Natural killer cell treated with Interleukin-12 subunit alpha and Interleukin-12 subunit beta and Interleukin-15 and Interleukin-18, amount 100 ng/mL, for 72 hours (primary cell): ENCODE results near the gene ADPRH. TPM values are rescaled to one million over a fixed set of nuclear protein-coding genes. Genes with fewer than 3 reads are reported as not detected.
"Not testable (repeated sequence)": the region's sequence is repeated elsewhere in the genome, so short reads cannot be mapped to it uniquely, and the experiment has no call there.

Experiments used
- ATAC-seq, 2 donors: fragments of 150-1000 bp; cut with Tn5 transposase in 1 of 2; sonication (Bioruptor Pico), chemical (Tn5 transposase) in 1 of 2; 2 replicates each; pipeline ENCODE4 v1.10.0; 2021
- DNase-seq: peaks from one replicate; pipeline ENCODE4 v3.0.0; 2022; ENCODE audit warnings: low spot score
- H3K27ac Mint-ChIP-seq, 2 donors: 1 replicate in 1 of 2; 2 replicates in 1 of 2; pipeline ENCODE4 v1.8.0; 2022; ENCODE audit warnings: mixed read lengths in 2 of 2, mild to moderate bottlenecking in 1 of 2, moderate library complexity in 1 of 2
- H3K27me3 Mint-ChIP-seq, 2 donors: 1 replicate in 1 of 2; 2 replicates in 1 of 2; pipeline ENCODE4 v1.8.0; 2022; ENCODE audit warnings: mixed read lengths in 2 of 2
- H3K36me3 Mint-ChIP-seq: one replicate; pipeline ENCODE4 v1.8.0; 2022; ENCODE audit warnings: mixed read lengths
- H3K4me1 Mint-ChIP-seq, 2 donors: 1 replicate in 1 of 2; 2 replicates in 1 of 2; pipeline ENCODE4 v1.8.0; 2022; ENCODE audit warnings: low read depth in 2 of 2, mixed read lengths in 2 of 2, mild to moderate bottlenecking in 1 of 2
- H3K4me3 Mint-ChIP-seq: one replicate; pipeline ENCODE4 v1.8.0; 2022; ENCODE audit warnings: mixed read lengths
- H3K9me3 Mint-ChIP-seq: 2 replicates; pipeline ENCODE4 v1.8.0; 2022; ENCODE audit warnings: mixed read lengths
- total RNA-seq, 2 donors: library from RNA; stranded (reverse); gene quantifications; one replicate each; pipeline ENCODE4 v1.2.3, GENCODE V29; 2022

The ADPRH gene
- total RNA-seq, 2 donors from 2014 or later: 9.2 to 10.7 TPM

DNA sequence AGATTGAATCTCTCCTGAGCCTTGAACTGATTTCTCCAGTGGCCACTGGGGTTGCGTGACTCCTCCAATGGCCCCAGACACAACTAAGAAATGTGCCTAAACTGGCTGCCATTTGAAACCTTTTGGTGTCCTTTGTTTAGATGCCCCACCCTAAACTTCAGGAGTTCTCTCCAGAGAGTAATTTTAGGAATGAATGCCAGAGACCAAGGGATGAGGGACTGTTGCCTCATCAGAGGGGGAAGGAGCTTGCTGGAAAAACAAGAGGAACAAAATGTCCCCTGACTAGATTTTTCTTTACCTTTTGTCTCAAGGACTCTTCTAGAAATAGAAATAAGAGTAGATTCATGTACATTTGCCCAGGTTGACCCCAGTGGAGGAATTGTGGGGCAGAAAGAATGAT lies 8.1 kb upstream of the ADPRH start:
- Mint-ChIP-seq H3K27ac (no peak overlapping the region), H3K4me1 (peaks cover 0 to 5% of the 10 kb centered on the region in 2 donors), H3K9me3 (no peaks in the 10 kb centered on the region), H3K4me3 (no peak overlapping the region), H3K36me3 (no peaks in the 10 kb centered on the region), H3K27me3 (peaks cover 13 to 17% of the 10 kb centered on the region in 2 donors)
- DNase-seq: no peak
- ATAC-seq: no peak

GRCh38 chr3:119571688-119572087 lies 7.6 kb upstream of the ADPRH start:
- peaks cover 10 to 13% of the 10 kb centered on the region in 2 donors for H3K27me3 Mint-ChIP-seq
- peaks cover 0 to 3% of the 10 kb centered on the region in 2 donors for H3K4me1 Mint-ChIP-seq
- ATAC-seq (no peak), DNase-seq (no peak)
- no peaks in the 10 kb centered on the region for H3K9me3 Mint-ChIP-seq
- H3K27ac Mint-ChIP-seq: no peak overlapping the region
- no peak overlapping the region for H3K4me3 Mint-ChIP-seq
- no peaks in the 10 kb centered on the region for H3K36me3 Mint-ChIP-seq

GRCh38 chr3:119575507-119575906 lies 3.8 kb upstream of the ADPRH start:
- Mint-ChIP-seq H3K4me3 (no peak overlapping the region), H3K27ac (no peak overlapping the region), H3K27me3 (peaks cover 0 to 6% of the 10 kb centered on the region in 2 donors), H3K4me1 (peaks cover 9 to 13% of the 10 kb centered on the region in 2 donors), H3K36me3 (no peaks in the 10 kb centered on the region), H3K9me3 (no peaks in the 10 kb centered on the region)
- ATAC-seq: no peak
- DNase-seq: no peak

- no peaks in the 10 kb centered on the region for H3K36me3 Mint-ChIP-seq
- H3K4me3 Mint-ChIP-seq: peak overlapping the region; percentile 96
- peaks cover 17 to 25% of the 10 kb centered on the region in 2 donors for H3K4me1 Mint-ChIP-seq
- no peaks in the 10 kb centered on the region for H3K9me3 Mint-ChIP-seq
- ATAC-seq (peak; percentile 64 to 66), DNase-seq (no peak)
- H3K27me3 Mint-ChIP-seq: no peaks in the 10 kb centered on the region
- peak overlapping the region; percentile 93 to 98 for H3K27ac Mint-ChIP-seq
These were observed 922 bp downstream of the ADPRH start for GRCh38 chr3:119580067-119580760.

- H3K27me3 Mint-ChIP-seq: no peaks in the 10 kb centered on the region
- H3K27ac Mint-ChIP-seq: peak overlapping the region in 1 of 2 donors; percentile 42
- ATAC-seq (peak in 1 of 2 donors; percentile 47), DNase-seq (no peak)
- no peak overlapping the region for H3K4me3 Mint-ChIP-seq
- H3K9me3 Mint-ChIP-seq: no peaks in the 10 kb centered on the region
- H3K4me1 Mint-ChIP-seq: peaks cover 17 to 25% of the 10 kb centered on the region in 2 donors
- H3K36me3 Mint-ChIP-seq: no peaks in the 10 kb centered on the region
These were observed 2.9 kb downstream of the ADPRH start for GRCh38 chr3:119582178-119582577.

GRCh38 chr3:119585208-119585607 lies 5.9 kb downstream of the ADPRH start:
- ATAC-seq: no peak
- Mint-ChIP-seq H3K27ac (no peak overlapping the region), H3K27me3 (peaks cover 0 to 2% of the 10 kb centered on the region in 2 donors), H3K36me3 (peaks cover 5% of the 10 kb centered on the region), H3K4me3 (no peak overlapping the region), H3K9me3 (no peaks in the 10 kb centered on the region), H3K4me1 (peaks cover 11 to 15% of the 10 kb centered on the region in 2 donors)
- DNase-seq: no peak

- Mint-ChIP-seq H3K36me3 (peaks cover 5% of the 10 kb centered on the region), H3K27ac (no peak overlapping the region), H3K27me3 (peaks cover 0 to 2% of the 10 kb centered on the region in 2 donors), H3K9me3 (no peaks in the 10 kb centered on the region), H3K4me3 (no peak overlapping the region), H3K4me1 (peaks cover 7 to 11% of the 10 kb centered on the region in 2 donors)
- DNase-seq (no peak), ATAC-seq (no peak)
These were observed 6.7 kb downstream of the ADPRH start for GRCh38 chr3:119585856-119586570.

DNA sequence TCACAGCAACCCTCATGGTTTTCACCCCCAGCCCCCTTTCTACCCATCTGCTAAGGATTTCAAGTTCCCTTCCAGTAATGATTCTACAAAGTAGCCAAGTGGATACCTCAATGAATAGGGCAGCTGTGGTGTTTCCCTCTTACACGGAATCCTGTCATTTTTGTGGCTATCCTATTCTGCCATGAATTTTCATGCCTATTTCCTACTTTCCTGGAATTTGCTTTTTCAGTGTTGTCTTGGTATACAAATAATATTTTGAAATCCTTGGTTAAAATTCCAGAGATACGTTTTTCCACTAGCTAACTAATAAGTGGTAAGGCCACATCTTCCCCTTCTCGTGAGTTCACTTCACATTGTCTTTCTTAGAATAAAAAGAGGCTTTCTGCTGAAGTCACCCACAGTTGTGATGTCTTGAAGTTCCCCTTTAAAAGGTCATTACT lies 7.5 kb downstream of the ADPRH start:
- DNase-seq (no peak), ATAC-seq (no peak)
- Mint-ChIP-seq H3K36me3 (peaks cover 5% of the 10 kb centered on the region), H3K4me3 (no peak overlapping the region), H3K9me3 (no peaks in the 10 kb centered on the region), H3K4me1 (peaks cover 7 to 8% of the 10 kb centered on the region in 2 donors), H3K27me3 (peaks cover 0 to 2% of the 10 kb centered on the region in 2 donors), H3K27ac (no peak overlapping the region)

DNA sequence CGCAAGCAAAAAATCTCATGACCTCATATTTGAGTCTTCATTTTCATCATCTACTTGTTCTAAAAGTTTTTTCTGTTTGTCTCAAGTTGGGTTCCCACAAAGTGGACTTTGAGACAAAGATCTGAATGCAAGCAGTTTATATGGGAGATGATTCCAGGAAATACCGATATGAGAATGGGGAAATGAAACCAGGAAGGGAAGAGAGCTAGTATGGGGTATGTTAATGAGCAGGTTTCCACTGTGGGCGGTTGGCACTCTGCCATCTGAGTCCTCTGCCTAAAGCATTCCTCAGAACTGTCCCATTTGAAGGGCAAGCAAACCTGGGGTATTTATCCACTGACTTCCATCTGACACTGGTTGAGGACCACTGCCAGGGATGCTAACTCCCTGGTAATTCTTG lies 8.8 kb downstream of the ADPRH start:
- DNase-seq (no peak), ATAC-seq (no peak)
- Mint-ChIP-seq H3K27ac (no peak overlapping the region), H3K27me3 (peaks cover 5 to 7% of the 10 kb centered on the region in 2 donors), H3K4me3 (no peak overlapping the region), H3K4me1 (no peaks in the 10 kb centered on the region), H3K36me3 (peaks cover 5% of the 10 kb centered on the region), H3K9me3 (no peaks in the 10 kb centered on the region)

- Mint-ChIP-seq H3K4me3 (no peak overlapping the region), H3K9me3 (no peaks in the 10 kb centered on the region), H3K4me1 (peaks cover 0 to 4% of the 10 kb centered on the region in 2 donors), H3K36me3 (peaks cover 5% of the 10 kb centered on the region), H3K27me3 (peaks cover 7 to 8% of the 10 kb centered on the region in 2 donors), H3K27ac (no peak overlapping the region)
- ATAC-seq: peak in 1 of 2 donors; percentile 38
- no peak for DNase-seq
These were observed 9.9 kb downstream of the ADPRH start for GRCh38 chr3:119589102-119589773.

DNA sequence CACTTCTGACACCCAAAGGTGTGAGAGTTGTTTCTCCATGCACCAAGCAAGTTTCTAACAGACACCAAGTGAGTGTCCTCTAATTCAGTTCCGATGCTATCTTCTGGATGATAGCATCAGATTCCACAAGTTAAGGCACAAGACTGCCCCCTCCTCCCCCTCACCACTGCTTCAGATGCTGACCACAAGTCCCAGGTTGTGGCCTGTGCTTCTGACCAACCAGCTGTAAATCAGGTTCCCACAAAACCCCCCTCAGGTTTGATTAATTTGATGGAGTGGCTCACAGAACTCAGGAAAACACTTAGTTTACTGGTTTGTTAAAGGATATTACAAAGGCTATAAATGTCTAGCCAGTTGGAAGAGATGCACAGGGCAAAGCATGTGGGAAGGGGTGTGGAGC lies 11.4 kb downstream of the ADPRH start:
- Mint-ChIP-seq H3K27me3 (peaks cover 7 to 8% of the 10 kb centered on the region in 2 donors), H3K27ac (no peak overlapping the region), H3K36me3 (peaks cover 5% of the 10 kb centered on the region), H3K4me1 (peaks cover 0 to 4% of the 10 kb centered on the region in 2 donors), H3K9me3 (no peaks in the 10 kb centered on the region), H3K4me3 (no peak overlapping the region)
- DNase-seq (no peak), ATAC-seq (no peak)

DNA sequence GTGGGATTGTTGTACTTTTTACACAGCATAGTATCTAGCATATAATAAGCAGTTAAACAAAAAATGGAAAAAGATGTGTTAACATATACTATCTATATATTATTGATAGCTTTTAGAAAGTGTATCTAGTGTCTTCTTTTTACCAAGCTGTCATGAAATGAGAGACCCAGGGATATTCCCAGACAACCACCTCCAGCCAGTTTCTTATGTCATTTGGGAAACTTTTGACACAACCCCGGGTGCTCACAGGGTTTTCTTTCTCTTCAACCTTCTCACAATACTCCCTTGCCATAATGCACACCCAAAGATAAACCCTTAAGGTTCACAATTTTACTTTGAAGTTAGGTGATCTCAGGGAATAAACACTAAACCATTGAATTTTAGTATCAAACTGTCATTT lies 13.6 kb downstream of the ADPRH start:
- no peaks in the 10 kb centered on the region for H3K9me3 Mint-ChIP-seq
- H3K36me3 Mint-ChIP-seq: peaks cover 5% of the 10 kb centered on the region
- no peak overlapping the region for H3K4me3 Mint-ChIP-seq
- H3K27ac Mint-ChIP-seq: no peak overlapping the region
- H3K4me1 Mint-ChIP-seq: peaks cover 5 to 7% of the 10 kb centered on the region in 2 donors
- no peak for ATAC-seq
- peaks cover 7 to 8% of the 10 kb centered on the region in 2 donors for H3K27me3 Mint-ChIP-seq
- DNase-seq: no peak

DNA sequence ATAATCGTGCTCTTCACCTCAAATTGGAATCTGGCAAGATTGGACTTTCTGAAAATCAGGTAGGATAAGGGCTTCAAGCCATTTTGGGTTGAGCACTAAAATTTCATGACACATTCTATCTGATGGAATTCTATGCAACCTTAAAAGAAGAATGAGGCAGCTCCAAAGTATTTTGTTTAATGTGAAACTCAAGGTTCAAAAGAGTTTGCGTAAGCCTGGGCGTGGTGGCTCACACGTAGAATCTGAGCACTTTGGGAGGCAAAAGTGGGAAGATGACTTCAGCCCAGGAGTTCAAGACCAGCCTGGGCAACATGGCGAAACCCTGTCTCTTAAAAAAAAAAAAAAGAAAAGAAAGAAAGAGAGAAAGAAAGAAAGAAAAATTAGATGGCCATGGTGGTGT lies 14.8 kb downstream of the ADPRH start:
- Mint-ChIP-seq H3K4me1 (peaks cover 5 to 13% of the 10 kb centered on the region in 2 donors), H3K27ac (no peak overlapping the region), H3K27me3 (peaks cover 7 to 8% of the 10 kb centered on the region in 2 donors), H3K36me3 (peaks cover 5% of the 10 kb centered on the region), H3K4me3 (no peak overlapping the region), H3K9me3 (no peaks in the 10 kb centered on the region)
- no peak for DNase-seq
- no peak for ATAC-seq

DNA sequence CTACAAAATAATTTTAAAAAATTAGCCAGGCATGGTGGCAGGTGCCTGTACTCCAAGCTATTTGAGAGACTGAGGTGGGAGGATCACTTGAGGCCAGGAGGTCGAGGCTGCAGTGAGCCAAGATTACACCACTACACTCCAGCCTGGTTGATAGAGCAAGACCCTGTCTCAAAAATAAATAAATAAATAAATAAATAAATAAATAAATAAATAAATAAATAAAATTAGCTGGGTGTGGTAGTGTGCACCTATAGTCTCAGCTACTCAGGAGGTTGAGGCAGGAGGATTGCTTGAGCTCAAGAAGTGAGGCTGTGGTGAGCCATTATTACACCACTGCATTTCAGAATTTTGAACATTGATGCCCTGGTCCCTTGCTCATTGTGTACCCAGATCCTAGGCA lies 15.6 kb downstream of the ADPRH start:
- H3K36me3 Mint-ChIP-seq, H3K9me3 Mint-ChIP-seq, H3K27me3 Mint-ChIP-seq, DNase-seq, H3K27ac Mint-ChIP-seq, H3K4me3 Mint-ChIP-seq, ATAC-seq: not testable (repeated sequence)
- peaks cover 9 to 19% of the 10 kb centered on the region in 2 donors for H3K4me1 Mint-ChIP-seq
